HG03520 (cell line): ENCODE data around the gene MARCHF3.
"Not testable (repeated sequence)": the region's sequence is repeated elsewhere in the genome, so short reads cannot be mapped to it uniquely, and the experiment has no call there.

Experiments used
- ATAC-seq: cut with Tn5 transposase; IDR thresholded peaks from one replicate; pipeline ENCODE4 v1.9.1; 2021; ENCODE audit warnings: mild to moderate bottlenecking, moderate library complexity; ENCODE audit not compliant: unreplicated experiment

The MARCHF3 gene

GRCh38 chr5:126924331-126925033 lies 105.9 kb downstream of the MARCHF3 start:
- no peak for ATAC-seq

GRCh38 chr5:126921241-126922091 lies 108.9 kb downstream of the MARCHF3 start:
- no peak for ATAC-seq

DNA sequence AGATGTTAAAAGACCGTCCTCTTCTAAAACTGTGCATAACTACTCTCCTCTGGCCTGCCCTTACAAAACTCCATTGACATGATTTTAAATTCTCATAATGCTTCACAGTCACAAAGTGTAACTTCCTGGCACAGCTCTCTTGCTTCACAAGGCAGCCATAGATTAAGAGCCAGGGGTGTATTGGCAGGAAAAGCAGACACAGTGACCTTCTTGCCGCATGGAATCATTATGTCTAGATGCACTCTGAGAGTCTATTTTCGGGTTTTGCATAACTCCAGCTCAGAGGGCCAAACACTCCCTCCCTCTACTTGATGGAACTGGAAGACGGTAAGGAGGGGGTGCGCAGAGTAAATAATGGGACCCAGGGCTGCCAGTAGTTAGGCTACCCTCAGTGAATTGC lies 110.1 kb downstream of the MARCHF3 start:
- ATAC-seq = no peak

GRCh38 chr5:126919566-126919965 lies 110.8 kb downstream of the MARCHF3 start:
- no peak for ATAC-seq

GRCh38 chr5:126918615-126918957 lies 111.8 kb downstream of the MARCHF3 start:
- ATAC-seq = no peak

- no peak for ATAC-seq
These were observed 112.3 kb downstream of the MARCHF3 start for GRCh38 chr5:126917918-126918614.

GRCh38 chr5:126915496-126915895 lies 114.9 kb downstream of the MARCHF3 start:
- no peak for ATAC-seq

GRCh38 chr5:126914801-126915436 lies 115.4 kb downstream of the MARCHF3 start:
- ATAC-seq = no peak

DNA sequence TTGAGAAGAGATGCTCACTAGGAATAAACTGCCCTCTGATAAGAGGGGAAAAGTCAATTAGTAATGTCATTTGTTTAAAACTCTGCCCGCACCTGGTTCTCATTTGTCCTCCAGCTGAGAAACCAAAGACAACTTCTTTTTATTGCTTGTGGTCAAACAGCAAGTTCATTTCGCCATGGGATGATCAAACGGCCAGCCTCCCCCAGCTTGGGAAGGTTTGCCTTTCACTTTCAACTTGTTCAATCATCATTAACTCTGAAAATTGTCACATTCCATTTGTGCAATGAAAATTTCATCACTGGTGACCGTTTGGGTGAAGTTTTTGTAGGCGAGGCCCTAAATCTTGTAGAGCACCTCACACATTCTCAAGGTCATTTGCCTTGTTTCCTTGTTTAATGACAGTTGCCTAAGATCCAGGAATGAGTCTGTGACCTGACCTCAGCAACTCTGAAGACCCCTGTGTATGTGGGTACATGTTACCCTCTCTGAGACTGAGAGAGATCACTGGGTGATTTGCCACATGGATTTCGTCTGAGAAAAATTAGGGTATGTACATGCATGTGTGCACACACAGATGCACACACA lies 117.7 kb downstream of the MARCHF3 start:
- no peak for ATAC-seq

- ATAC-seq = no peak
These were observed 118.4 kb downstream of the MARCHF3 start for GRCh38 chr5:126911986-126912385.

- ATAC-seq = no peak
These were observed 120.5 kb downstream of the MARCHF3 start for GRCh38 chr5:126909856-126910255.

GRCh38 chr5:126904407-126904806 lies 126.0 kb downstream of the MARCHF3 start:
- ATAC-seq = not testable (repeated sequence)

GRCh38 chr5:126900796-126901195 lies 129.6 kb downstream of the MARCHF3 start:
- no peak for ATAC-seq

- ATAC-seq = no peak
These were observed 130.9 kb downstream of the MARCHF3 start for GRCh38 chr5:126899476-126899875.

GRCh38 chr5:126897851-126898630 lies 132.3 kb downstream of the MARCHF3 start:
- no peak for ATAC-seq

GRCh38 chr5:126896170-126896702 lies 134.1 kb downstream of the MARCHF3 start:
- no peak for ATAC-seq

DNA sequence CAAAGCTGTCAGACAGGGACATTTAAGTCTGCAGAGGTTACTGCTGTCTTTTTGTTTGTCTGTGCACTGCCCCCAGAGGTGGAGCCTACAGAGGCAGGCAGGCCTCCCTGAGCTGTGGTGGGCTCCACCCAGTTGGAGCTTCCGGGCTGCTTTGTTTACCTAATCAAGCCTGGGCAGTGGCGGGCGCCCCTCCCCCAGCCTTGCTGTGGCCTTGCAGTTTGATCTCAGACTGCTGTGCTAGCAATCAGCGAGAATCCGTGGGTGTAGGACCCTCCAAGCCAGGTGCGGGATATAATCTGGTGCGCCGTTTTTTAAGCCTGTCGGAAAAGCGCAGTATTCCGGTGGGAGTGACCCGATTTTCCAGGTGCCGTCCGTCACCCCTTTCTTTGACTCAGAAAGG lies 134.6 kb downstream of the MARCHF3 start:
- not testable (repeated sequence) for ATAC-seq

- ATAC-seq = not testable (repeated sequence)
These were observed 139.9 kb downstream of the MARCHF3 start for GRCh38 chr5:126890414-126890813.

DNA sequence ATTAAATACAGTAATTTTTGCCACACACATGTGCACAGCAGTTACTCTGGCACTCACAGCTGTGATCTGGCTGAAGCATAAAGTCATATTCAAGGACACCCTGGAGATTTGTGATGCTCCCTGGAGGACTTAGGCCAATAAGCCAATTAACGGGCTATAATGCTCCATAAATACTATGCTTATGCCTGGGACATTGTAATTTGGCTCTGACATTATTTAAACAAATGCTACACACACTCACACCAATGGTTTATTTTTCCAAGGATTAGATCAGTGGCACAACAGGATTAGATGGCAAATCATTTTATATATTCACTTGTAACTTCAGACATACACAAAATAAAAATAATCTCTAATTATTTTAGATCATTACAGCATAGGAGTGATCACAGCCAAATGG lies 142.2 kb downstream of the MARCHF3 start:
- ATAC-seq = no peak
